ENCODE data around the gene POU2F1.

DNA sequence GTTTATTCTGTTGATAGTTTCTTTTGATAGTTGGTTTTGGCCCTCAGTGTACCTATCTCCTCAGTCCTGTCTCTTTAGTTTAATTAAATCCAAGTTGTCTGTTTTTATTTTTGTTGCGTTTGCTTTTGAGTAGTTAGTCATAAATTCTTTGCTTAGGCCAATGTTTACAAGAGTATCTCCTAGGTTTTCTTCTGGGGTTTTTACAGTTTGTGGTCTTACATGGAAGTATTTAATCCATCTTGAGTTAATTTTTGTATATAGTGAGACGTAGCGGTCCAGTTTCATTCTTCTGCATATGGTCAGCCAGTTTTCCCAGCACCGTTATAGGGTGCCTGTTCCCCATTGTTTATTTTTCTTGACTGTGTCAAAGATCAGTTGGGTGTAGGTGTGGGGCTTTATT is 139.4 kb downstream of the POU2F1 start:
- TF ChIP-seq, protein P1, sequence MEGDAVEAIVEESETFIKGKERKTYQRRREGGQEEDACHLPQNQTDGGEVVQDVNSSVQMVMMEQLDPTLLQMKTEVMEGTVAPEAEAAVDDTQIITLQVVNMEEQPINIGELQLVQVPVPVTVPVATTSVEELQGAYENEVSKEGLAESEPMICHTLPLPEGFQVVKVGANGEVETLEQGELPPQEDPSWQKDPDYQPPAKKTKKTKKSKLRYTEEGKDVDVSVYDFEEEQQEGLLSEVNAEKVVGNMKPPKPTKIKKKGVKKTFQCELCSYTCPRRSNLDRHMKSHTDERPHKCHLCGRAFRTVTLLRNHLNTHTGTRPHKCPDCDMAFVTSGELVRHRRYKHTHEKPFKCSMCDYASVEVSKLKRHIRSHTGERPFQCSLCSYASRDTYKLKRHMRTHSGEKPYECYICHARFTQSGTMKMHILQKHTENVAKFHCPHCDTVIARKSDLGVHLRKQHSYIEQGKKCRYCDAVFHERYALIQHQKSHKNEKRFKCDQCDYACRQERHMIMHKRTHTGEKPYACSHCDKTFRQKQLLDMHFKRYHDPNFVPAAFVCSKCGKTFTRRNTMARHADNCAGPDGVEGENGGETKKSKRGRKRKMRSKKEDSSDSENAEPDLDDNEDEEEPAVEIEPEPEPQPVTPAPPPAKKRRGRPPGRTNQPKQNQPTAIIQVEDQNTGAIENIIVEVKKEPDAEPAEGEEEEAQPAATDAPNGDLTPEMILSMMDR (IDR thresholded peaks at IDR 0.05): no peak
- TF ChIP-seq POLR2AphosphoS5 (IDR thresholded peaks at IDR 0.05): no peak
- TF ChIP-seq EP300 (IDR thresholded peaks at IDR 0.05): no peak

All from suprapubic skin (tissue), 4 donors.